K562 (cell line): Measurements from ENCODE around the gene METTL22. TPM values are rescaled to one million over a fixed set of nuclear protein-coding genes. Genes with fewer than 3 reads are reported as not detected.

Source experiments
- E4F1 ChIP-seq: fragments of 250-450 bp; sonication (Bioruptor Pico); IDR thresholded peaks from 2 replicates; pipeline ENCODE4 v1.5.0; 2021; ENCODE audit warnings: mild to moderate bottlenecking, borderline replicate concordance
- EHMT2 ChIP-seq: fragments of 450-650 bp; IDR thresholded peaks from 2 replicates; pipeline ENCODE4 v1.6.1; 2018; ENCODE audit warnings: antibody characterized with exemption
- HNRNPK ChIP-seq: fragments of 200-400 bp; formaldehyde crosslinking; IDR thresholded peaks from one replicate; pipeline ENCODE4 v1.6.1; 2018; ENCODE audit warnings: mild to moderate bottlenecking, low read depth, low read length; ENCODE audit not compliant: poor library complexity, severe bottlenecking
- MTF1 ChIP-seq: fragments of 250-450 bp; sonication (Bioruptor Pico); IDR thresholded peaks from 2 replicates; pipeline ENCODE4 v1.9.0; 2021; ENCODE audit warnings: moderate library complexity, mild to moderate bottlenecking, inconsistent platforms, borderline replicate concordance
- SOX6 ChIP-seq: fragments of 450-650 bp; IDR thresholded peaks from 2 replicates; pipeline ENCODE4 v1.6.1; 2014; ENCODE audit warnings: mild to moderate bottlenecking
- ZBTB40 ChIP-seq, 2 experiments: fragments of 450-650 bp in 1 of 2; sonication (generic) in 1 of 2; formaldehyde crosslinking in 1 of 2; IDR thresholded peaks; 2 replicates each; pipeline versions ENCODE4 v1.7.1 to v1.9.0; 2016 to 2022; ENCODE audit warnings: inconsistent platforms in 1 of 2, mild to moderate bottlenecking in 1 of 2, missing genetic modification reagents in 1 of 2
- ZKSCAN8 ChIP-seq: fragments of 200-800 bp; sonication (Bioruptor generic); IDR thresholded peaks from 2 replicates; pipeline ENCODE4 v1.6.1; 2016; ENCODE audit warnings: missing genetic modification characterization, missing compliant biosample characterization
- polyA plus RNA-seq, 8 experiments: library from polyadenylated mRNA; depleted of rRNA in 4 of 8; stranded (reverse) in 5 of 8; unstranded in 3 of 8; fragments of >200 nt; fragmentation: Nextera tagmentation in 2 of 8; fragmentation: Illumina TruSeq in 1 of 8; extraction: Ambion mirVana in 2 of 8; extraction: Trizol in 1 of 8; gene quantifications; 2 replicates each; pipeline versions ENCODE4 v1.2.1 to v1.2.3, GENCODE V29; 2011 to 2014; ENCODE audit warnings: inconsistent platforms in 1 of 8, missing spikeins in 1 of 8
- total RNA-seq, 7 experiments: library from RNA; depleted of rRNA in 6 of 7; stranded (reverse); fragments of >200 nt in 6 of 7; fragmentation: Illumina TruSeq in 2 of 7; extraction: Trizol in 2 of 7; gene quantifications; 2 replicates each; pipeline versions ENCODE4 v1.2.1 to v1.2.3, GENCODE V29; 2011 to 2021; ENCODE audit warnings: low replicate concordance in 1 of 7

The METTL22 gene
- total and polyA plus RNA-seq, 9 of the 15 experiments (the other 6 are each of a cell fraction or from before 2014, with no cell fraction given), result 6.9 to 33.2 (median 18.5) TPM

- TF ChIP-seq ZKSCAN8 (no peak), HNRNPK (no peak), E4F1 (CRISPR knock-in tag) (no peak), MTF1 (CRISPR knock-in tag) (no peak), ZBTB40 (IDR thresholded peaks at IDR 0.05) (no peak), ZBTB40 (CRISPR knock-in tag; IDR thresholded peaks at IDR 0.05) (no peak), SOX6 (no peak), EHMT2 (no peak)
These were observed 15.9 kb upstream of the METTL22 start (continued) for GRCh38 chr16:8605554-8605953.
